CD4-positive, CD25-positive, alpha-beta regulatory T cell (primary cell): ENCODE data around the gene SACM1L. TPM values are rescaled to one million over a fixed set of nuclear protein-coding genes. Genes with fewer than 3 reads are reported as not detected.

Experiments
- ATAC-seq, 2 donors: fragments of 150-1000 bp; cut with Tn5 transposase; one replicate each; pipeline ENCODE4 v1.10.0; 2021; ENCODE audit warnings: low read depth in 2 of 2, moderate number of reproducible peaks in 2 of 2, moderate library complexity in 1 of 2
- DNase-seq, 3 donors: peaks; one replicate each; pipeline versions ENCODE4 v3.0.0 to v3.0.0-alpha.2; 2012 to 2022; ENCODE audit warnings: mixed read lengths in 1 of 3
- H3K27ac ChIP-seq: one replicate; pipeline ENCODE4 v1.7.0; 2013; ENCODE audit warnings: mild to moderate bottlenecking, low read length; ENCODE audit not compliant: insufficient read depth, poor library complexity, severe bottlenecking
- H3K27me3 ChIP-seq: one replicate; pipeline ENCODE4 v1.7.0; 2013; ENCODE audit warnings: low read length; ENCODE audit not compliant: control insufficient read depth, insufficient read depth
- H3K36me3 ChIP-seq: one replicate; pipeline ENCODE4 v1.7.0; 2013; ENCODE audit warnings: mild to moderate bottlenecking, low read length, moderate library complexity; ENCODE audit not compliant: control insufficient read depth, insufficient read depth
- H3K4me1 ChIP-seq: 2 replicates; pipeline ENCODE4 v1.7.0; 2013; ENCODE audit warnings: mild to moderate bottlenecking, low read length; ENCODE audit not compliant: insufficient read depth, control insufficient read depth, poor library complexity, severe bottlenecking
- H3K4me3 ChIP-seq: one replicate; pipeline ENCODE4 v1.7.0; 2013; ENCODE audit warnings: low read depth, mild to moderate bottlenecking, low read length, moderate library complexity
- H3K9me3 ChIP-seq, 2 experiments: 1 replicate in 1 of 2; 2 replicates in 1 of 2; pipeline ENCODE4 v1.7.0; 2013; ENCODE audit warnings: low read length in 2 of 2, mild to moderate bottlenecking in 1 of 2, moderate library complexity in 1 of 2; ENCODE audit not compliant: control insufficient read depth in 2 of 2
- H3K27ac Mint-ChIP-seq, 3 donors: one replicate each; pipeline ENCODE4 v1.8.0; 2020 to 2022; ENCODE audit warnings: mild to moderate bottlenecking in 3 of 3, mixed read lengths in 3 of 3, moderate library complexity in 2 of 3
- H3K27me3 Mint-ChIP-seq: one replicate; pipeline ENCODE4 v1.8.0; 2022; ENCODE audit warnings: mild to moderate bottlenecking, mixed read lengths
- H3K36me3 Mint-ChIP-seq: one replicate; pipeline ENCODE4 v1.8.0; 2020; ENCODE audit warnings: mixed read lengths
- H3K4me1 Mint-ChIP-seq, 4 donors: one replicate each; pipeline ENCODE4 v1.8.0; 2020 to 2022; ENCODE audit warnings: mixed read lengths in 4 of 4, mild to moderate bottlenecking in 1 of 4
- H3K4me3 Mint-ChIP-seq, 4 donors: one replicate each; pipeline ENCODE4 v1.8.0; 2020 to 2022; ENCODE audit warnings: mild to moderate bottlenecking in 4 of 4, mixed read lengths in 4 of 4, moderate library complexity in 3 of 4
- H3K9me3 Mint-ChIP-seq, 7 donors: one replicate each; pipeline ENCODE4 v1.8.0; 2020 to 2022; ENCODE audit warnings: mixed read lengths in 7 of 7, mild to moderate bottlenecking in 3 of 7, moderate library complexity in 2 of 7
- polyA plus RNA-seq, 4 donors: library from polyadenylated mRNA; unstranded; fragments of 300-500 nt; fragmentation: Illumina TruSeq; gene quantifications; one replicate each; pipeline ENCODE4 v1.2.3, GENCODE V29; 2021
- total RNA-seq: library from RNA; stranded (reverse); gene quantifications from one replicate; pipeline ENCODE4 v1.2.3, GENCODE V29; 2022

The SACM1L gene
- total and polyA plus RNA-seq, 5 donors from 2014 or later = 13.4 to 70.0 (median 19.4) TPM

DNA sequence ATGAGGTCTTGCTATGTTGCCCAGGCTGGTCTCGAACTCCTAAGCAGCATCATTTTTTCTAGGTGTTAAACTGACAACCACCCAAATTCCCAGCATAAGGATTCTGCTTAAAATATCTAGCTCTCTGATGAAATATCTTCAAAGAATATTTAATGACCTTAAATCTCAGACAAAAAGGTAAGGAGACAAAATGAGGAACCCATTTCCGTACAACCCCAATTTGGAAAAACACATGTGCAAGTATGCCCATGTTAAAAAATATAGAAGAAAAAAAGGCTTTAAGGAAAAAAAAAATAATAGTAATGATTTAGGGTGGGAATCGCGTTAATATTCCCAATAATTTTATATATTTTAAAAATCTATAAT, 1.4 kb upstream of the SACM1L start:
- peaks cover 0 to 3% (median 0%) of the 10 kb centered on the region in 7 donors for H3K9me3 Mint-ChIP-seq
- Histone ChIP-seq H3K27ac (peak overlapping the region; percentile 94), H3K36me3 (peaks cover 8% of the 10 kb centered on the region), H3K9me3 (no peaks in the 10 kb centered on the region), H3K27me3 (no peaks in the 10 kb centered on the region), H3K4me3 (peak overlapping the region; percentile 96), H3K4me1 (peaks cover 46% of the 10 kb centered on the region)
- H3K27ac Mint-ChIP-seq = peak overlapping the region in 2 of 3 donors; percentile 34 to 97
- H3K36me3 Mint-ChIP-seq = peaks cover 20% of the 10 kb centered on the region
- H3K27me3 Mint-ChIP-seq = peaks cover 9% of the 10 kb centered on the region
- ATAC-seq = no peak
- H3K4me3 Mint-ChIP-seq = peak overlapping the region; percentile 60 to 98 (median 87)
- no peak for DNase-seq
- peaks cover 29 to 58% (median 36%) of the 10 kb centered on the region in 4 donors for H3K4me1 Mint-ChIP-seq

- ATAC-seq (no peak), DNase-seq (peak in 1 of 3 donors; percentile 48)
- H3K36me3 Mint-ChIP-seq = peaks cover 17% of the 10 kb centered on the region
- peaks cover 0 to 3% (median 0%) of the 10 kb centered on the region in 7 donors for H3K9me3 Mint-ChIP-seq
- H3K36me3 ChIP-seq = peaks cover 8% of the 10 kb centered on the region
- H3K27ac Mint-ChIP-seq = peak overlapping the region; percentile 97 to 100 (median 99)
- H3K4me3 Mint-ChIP-seq = peak overlapping the region; percentile 96 to 99 (median 97)
- peak overlapping the region; percentile 96 for H3K4me3 ChIP-seq
- peaks cover 9% of the 10 kb centered on the region for H3K27me3 Mint-ChIP-seq
- peak overlapping the region; percentile 94 for H3K27ac ChIP-seq
- H3K9me3 ChIP-seq = no peaks in the 10 kb centered on the region
- peaks cover 51% of the 10 kb centered on the region for H3K4me1 ChIP-seq
- no peaks in the 10 kb centered on the region for H3K27me3 ChIP-seq
- H3K4me1 Mint-ChIP-seq = peaks cover 31 to 63% (median 39%) of the 10 kb centered on the region in 4 donors
Observed at GRCh38 chr3:45688194-45688881, 858 bp upstream of the SACM1L start.

- peaks cover 65% of the 10 kb centered on the region for H3K4me1 ChIP-seq
- H3K4me3 ChIP-seq = peak overlapping the region; percentile 93
- H3K27ac ChIP-seq = peak overlapping the region; percentile 94
- H3K36me3 ChIP-seq = peaks cover 8% of the 10 kb centered on the region
- Mint-ChIP-seq H3K9me3 (peaks cover 0 to 3% (median 0%) of the 10 kb centered on the region in 7 donors), H3K36me3 (peaks cover 13% of the 10 kb centered on the region), H3K27me3 (peaks cover 9% of the 10 kb centered on the region), H3K4me3 (peak overlapping the region; percentile 96 to 99 (median 97)), H3K4me1 (peaks cover 45 to 73% (median 53%) of the 10 kb centered on the region in 4 donors), H3K27ac (peak overlapping the region; percentile 97 to 100 (median 99))
- H3K9me3 ChIP-seq = no peaks in the 10 kb centered on the region
- ATAC-seq = no peak
- DNase-seq = peak in 1 of 3 donors; percentile 41
- no peaks in the 10 kb centered on the region for H3K27me3 ChIP-seq
Observed at GRCh38 chr3:45689787-45690145, 570 bp downstream of the SACM1L start.

DNA sequence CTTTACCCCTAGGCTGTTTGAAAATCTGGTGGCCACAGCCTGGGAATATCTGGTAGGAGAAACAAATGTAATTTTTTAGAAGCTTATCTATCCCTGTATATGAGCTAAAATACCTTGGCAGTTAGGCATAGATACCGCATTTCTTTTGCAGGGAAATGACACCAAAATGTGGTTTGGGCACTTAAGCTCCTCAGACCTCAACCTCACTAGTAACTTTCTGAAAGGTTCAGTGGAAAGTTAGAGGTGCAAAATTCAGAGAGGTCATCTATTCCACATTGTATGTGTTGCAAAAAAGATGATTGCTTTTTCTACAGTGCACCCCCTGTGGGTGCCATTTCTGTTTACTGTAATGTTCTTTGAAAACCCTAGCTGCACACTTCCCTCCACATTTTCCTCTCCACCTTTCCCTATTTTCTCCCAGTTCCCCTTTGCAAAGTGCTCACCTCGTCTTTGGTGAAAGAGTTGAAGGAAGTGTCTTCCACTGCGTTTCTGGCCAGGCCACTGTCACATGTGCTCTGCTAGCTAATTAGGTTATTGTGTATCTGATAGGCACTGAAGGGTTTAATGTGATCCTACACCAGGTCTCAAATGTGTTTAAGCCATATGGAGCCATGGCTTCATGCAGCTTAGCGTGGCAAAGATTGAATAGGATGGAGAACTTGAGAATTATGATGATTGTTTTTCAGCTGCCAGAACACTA, 1.3 kb downstream of the SACM1L start:
- H3K4me1 Mint-ChIP-seq = peaks cover 45 to 78% (median 56%) of the 10 kb centered on the region in 4 donors
- H3K4me3 Mint-ChIP-seq = peak overlapping the region; percentile 96 to 99 (median 97)
- H3K9me3 Mint-ChIP-seq = peaks cover 0 to 3% (median 0%) of the 10 kb centered on the region in 7 donors
- H3K27ac Mint-ChIP-seq = peak overlapping the region; percentile 87 to 99 (median 97)
- Histone ChIP-seq H3K9me3 (no peaks in the 10 kb centered on the region), H3K27ac (peak overlapping the region; percentile 94), H3K4me3 (peak overlapping the region; percentile 93), H3K36me3 (peaks cover 8% of the 10 kb centered on the region), H3K4me1 (peaks cover 73% of the 10 kb centered on the region), H3K27me3 (no peaks in the 10 kb centered on the region)
- DNase-seq (peak in 1 of 3 donors; percentile 44), ATAC-seq (no peak)
- peaks cover 9% of the 10 kb centered on the region for H3K27me3 Mint-ChIP-seq
- H3K36me3 Mint-ChIP-seq = peaks cover 14% of the 10 kb centered on the region

DNA sequence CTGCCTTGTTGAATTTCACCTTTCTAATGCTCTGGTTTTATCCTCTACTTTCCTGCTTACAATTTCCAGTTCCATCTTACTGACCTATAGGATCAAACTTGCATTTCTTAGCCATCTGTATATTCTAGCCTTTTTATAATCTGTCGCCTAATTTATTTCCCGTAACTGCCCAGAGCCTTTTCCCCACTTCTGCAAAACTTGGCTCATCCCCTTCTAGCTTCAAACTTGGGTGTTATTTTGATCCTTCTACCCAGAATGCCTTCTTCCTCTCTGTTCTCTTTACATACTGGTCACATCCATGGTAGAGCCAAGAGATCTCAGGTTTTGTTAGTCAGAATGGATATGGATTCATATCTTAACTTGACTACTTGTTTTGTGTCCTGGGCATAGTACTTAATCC, 2.6 kb downstream of the SACM1L start:
- peaks cover 83% of the 10 kb centered on the region for H3K4me1 ChIP-seq
- H3K27me3 ChIP-seq = no peaks in the 10 kb centered on the region
- Mint-ChIP-seq H3K27me3 (peaks cover 9% of the 10 kb centered on the region), H3K4me3 (peak overlapping the region; percentile 96 to 99 (median 97)), H3K9me3 (peaks cover 0 to 3% (median 0%) of the 10 kb centered on the region in 7 donors), H3K36me3 (peaks cover 17% of the 10 kb centered on the region), H3K27ac (peak overlapping the region; percentile 53 to 97 (median 87)), H3K4me1 (peaks cover 41 to 81% (median 64%) of the 10 kb centered on the region in 4 donors)
- no peak for DNase-seq
- H3K36me3 ChIP-seq = peaks cover 8% of the 10 kb centered on the region
- ATAC-seq = no peak
- H3K4me3 ChIP-seq = peak overlapping the region; percentile 93
- H3K27ac ChIP-seq = peak overlapping the region; percentile 91
- H3K9me3 ChIP-seq = no peaks in the 10 kb centered on the region

- peaks cover 17% of the 10 kb centered on the region for H3K36me3 Mint-ChIP-seq
- peaks cover 9% of the 10 kb centered on the region for H3K27me3 Mint-ChIP-seq
- ATAC-seq (no peak), DNase-seq (no peak)
- peaks cover 8% of the 10 kb centered on the region for H3K36me3 ChIP-seq
- peak overlapping the region; percentile 93 for H3K4me3 ChIP-seq
- no peaks in the 10 kb centered on the region for H3K27me3 ChIP-seq
- peak overlapping the region; percentile 84 to 97 (median 95) for H3K27ac Mint-ChIP-seq
- peaks cover 83% of the 10 kb centered on the region for H3K4me1 ChIP-seq
- peaks cover 45 to 80% (median 66%) of the 10 kb centered on the region in 4 donors for H3K4me1 Mint-ChIP-seq
- H3K27ac ChIP-seq = peak overlapping the region; percentile 91
- H3K4me3 Mint-ChIP-seq = peak overlapping the region; percentile 71 to 98 (median 80)
- peaks cover 0 to 3% (median 0%) of the 10 kb centered on the region in 7 donors for H3K9me3 Mint-ChIP-seq
- no peaks in the 10 kb centered on the region for H3K9me3 ChIP-seq
Observed at GRCh38 chr3:45692866-45693265, 3.7 kb downstream of the SACM1L start.

DNA sequence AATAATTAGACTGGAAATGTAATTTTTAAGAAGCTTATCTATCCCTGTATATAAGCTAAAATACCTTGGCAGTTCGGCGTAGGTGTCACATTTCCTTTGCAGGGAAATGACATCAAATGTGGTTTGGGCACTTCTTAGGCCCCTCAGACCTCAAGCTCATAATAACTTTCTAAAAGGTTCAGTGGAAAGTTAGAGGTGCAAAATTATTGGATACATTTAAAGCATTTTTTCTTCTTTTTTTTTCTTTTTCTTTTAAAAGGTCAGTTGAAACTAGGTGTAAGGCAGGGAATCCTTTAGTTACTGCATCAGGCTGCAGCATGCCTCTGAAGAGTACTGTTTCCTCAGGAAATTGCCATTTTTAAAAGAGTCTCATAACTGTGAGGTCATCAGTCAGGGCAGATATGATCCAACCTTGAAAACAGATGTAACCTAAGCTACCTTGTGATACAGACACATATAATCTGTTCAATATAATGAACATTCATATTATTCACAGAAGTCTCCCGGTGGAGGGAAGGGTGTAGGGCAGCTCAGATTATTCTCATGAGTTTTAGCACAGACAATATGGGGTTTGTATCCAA, 4.8 kb downstream of the SACM1L start:
- Histone ChIP-seq H3K36me3 (peaks cover 8% of the 10 kb centered on the region), H3K9me3 (no peaks in the 10 kb centered on the region), H3K27ac (peak overlapping the region; percentile 91), H3K4me1 (peaks cover 75% of the 10 kb centered on the region), H3K27me3 (no peaks in the 10 kb centered on the region), H3K4me3 (peak overlapping the region; percentile 93)
- Mint-ChIP-seq H3K4me1 (peaks cover 38 to 75% (median 65%) of the 10 kb centered on the region in 4 donors), H3K27me3 (peaks cover 3% of the 10 kb centered on the region), H3K4me3 (peak overlapping the region; percentile 58 to 89 (median 66)), H3K27ac (peak overlapping the region; percentile 95 to 97 (median 95)), H3K9me3 (peaks cover 0 to under 1% (median 0%) of the 10 kb centered on the region in 7 donors), H3K36me3 (peaks cover 14% of the 10 kb centered on the region)
- peak; percentile 30 to 75 (median 69) for DNase-seq
- peak; percentile 57 to 60 for ATAC-seq
